Ishikawa (cell line): ENCODE results near the gene SHISAL1.

Experiments
- CEBPB ChIP-seq: IDR thresholded peaks from 2 replicates; pipeline ENCODE4 v1.6.1; 2012
- CREB1 ChIP-seq: IDR thresholded peaks from 2 replicates; pipeline ENCODE4 v1.6.1; 2012; ENCODE audit warnings: low read depth
- EGR1 ChIP-seq: IDR thresholded peaks from 2 replicates; pipeline ENCODE4 v1.6.1; 2012
- EP300 ChIP-seq: IDR thresholded peaks from 2 replicates; pipeline ENCODE4 v1.6.1; 2012; ENCODE audit warnings: borderline replicate concordance
- FOXM1 ChIP-seq: IDR thresholded peaks from 2 replicates; pipeline ENCODE4 v1.6.1; 2012; ENCODE audit warnings: low read depth, borderline replicate concordance
- MAX ChIP-seq: IDR thresholded peaks from 2 replicates; pipeline ENCODE4 v1.6.1; 2012
- NFIC ChIP-seq: IDR thresholded peaks from 2 replicates; pipeline ENCODE4 v1.6.1; 2012
- RAD21 ChIP-seq: IDR thresholded peaks from 2 replicates; pipeline ENCODE4 v1.6.1; 2012; ENCODE audit warnings: low read depth
- REST ChIP-seq: IDR thresholded peaks from 2 replicates; pipeline ENCODE4 v1.6.1; 2012; ENCODE audit warnings: low read depth, mild to moderate bottlenecking
- TAF1 ChIP-seq: IDR thresholded peaks from 2 replicates; pipeline ENCODE4 v1.6.1; 2012; ENCODE audit warnings: low read depth, mild to moderate bottlenecking
- TCF12 ChIP-seq: IDR thresholded peaks from 2 replicates; pipeline ENCODE4 v1.6.1; 2012; ENCODE audit warnings: low read depth
- USF1 ChIP-seq: IDR thresholded peaks from 2 replicates; pipeline ENCODE4 v1.6.1; 2012
- YY1 ChIP-seq: IDR thresholded peaks from 2 replicates; pipeline ENCODE4 v1.6.1; 2012; ENCODE audit warnings: low read depth
- ZBTB7A ChIP-seq: IDR thresholded peaks from 2 replicates; pipeline ENCODE4 v1.6.1; 2012; ENCODE audit warnings: low read depth

- no peak for TF ChIP-seq YY1
- TF ChIP-seq TCF12, result no peak
- TF ChIP-seq REST, result no peak
- TF ChIP-seq FOXM1, result no peak
- no peak for TF ChIP-seq CREB1
- no peak for TF ChIP-seq CEBPB
- TF ChIP-seq ZBTB7A, result no peak
- TF ChIP-seq EGR1, result no peak
- TF ChIP-seq EP300, result no peak
- TF ChIP-seq TAF1, result no peak
- no peak for TF ChIP-seq MAX
- TF ChIP-seq NFIC, result no peak
- no peak for TF ChIP-seq USF1
- TF ChIP-seq RAD21, result no peak
Measured at GRCh38 chr22:44199164-44199563, 113.6 kb downstream of the SHISAL1 start.
